Activated CD8-positive, alpha-beta memory T cell treated with anti-CD3 and anti-CD28 coated beads, Interleukin-2, amount 50 U/mL, for 48 hours (primary cell): ENCODE measurements around the gene ZNF516.
"Not testable (repeated sequence)": the region's sequence is repeated elsewhere in the genome, so short reads cannot be mapped to it uniquely, and the experiment has no call there.

Experiments used
- DNase-seq: peaks from one replicate; pipeline ENCODE4 v3.0.0-alpha.2; 2020

The ZNF516 gene

DNA sequence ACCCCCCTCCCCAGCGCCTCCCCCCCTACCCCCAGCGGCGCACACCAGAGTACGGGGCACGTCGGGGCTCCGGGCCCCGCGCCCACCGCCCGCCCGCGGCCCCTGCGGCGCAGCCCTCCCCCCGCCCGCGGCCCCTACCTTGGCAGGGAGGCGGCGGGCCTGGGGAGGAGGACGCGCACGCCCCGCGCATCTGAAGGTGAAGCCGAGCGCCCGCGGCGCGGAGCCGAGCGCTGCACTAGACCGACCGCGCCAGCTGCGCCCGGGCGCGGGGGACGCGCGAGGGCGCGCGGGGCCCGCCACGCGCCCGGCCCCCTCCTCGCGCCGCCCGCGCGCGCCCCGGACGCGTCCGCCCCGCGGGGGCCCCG, at the start of gene ZNF516:
Gene ZNF516 (minus strand): TSS at position 237 of the 365 bp plus-strand sequence. CDS start 52,188 bp downstream, outside the sequence.
- no peak for DNase-seq

GRCh38 chr18:76538846-76539245, 43.8 kb upstream of the ZNF516 start:
- no peak for DNase-seq

- DNase-seq, result no peak
Measured at GRCh38 chr18:76537621-76538020, 42.6 kb upstream of the ZNF516 start.

DNA sequence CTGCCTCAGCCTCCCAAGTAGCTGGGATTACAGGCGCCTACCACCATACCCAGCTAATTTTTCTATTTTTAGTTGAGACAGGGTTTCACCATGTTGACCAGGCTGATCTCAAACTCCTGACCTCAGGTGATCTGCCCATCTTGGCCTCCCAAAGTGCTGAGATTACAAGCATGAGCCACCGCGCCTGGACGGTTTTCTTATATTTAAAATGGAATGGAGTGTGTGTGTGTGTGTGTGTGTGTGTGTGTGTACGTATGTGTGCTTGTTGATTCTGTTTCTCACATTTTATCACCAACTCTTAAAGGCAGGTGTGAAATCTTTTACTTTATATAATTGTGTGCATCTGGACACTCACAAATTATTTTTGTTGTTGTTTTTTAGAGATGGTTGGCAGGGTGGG, 41.6 kb upstream of the ZNF516 start:
- not testable (repeated sequence) for DNase-seq

DNA sequence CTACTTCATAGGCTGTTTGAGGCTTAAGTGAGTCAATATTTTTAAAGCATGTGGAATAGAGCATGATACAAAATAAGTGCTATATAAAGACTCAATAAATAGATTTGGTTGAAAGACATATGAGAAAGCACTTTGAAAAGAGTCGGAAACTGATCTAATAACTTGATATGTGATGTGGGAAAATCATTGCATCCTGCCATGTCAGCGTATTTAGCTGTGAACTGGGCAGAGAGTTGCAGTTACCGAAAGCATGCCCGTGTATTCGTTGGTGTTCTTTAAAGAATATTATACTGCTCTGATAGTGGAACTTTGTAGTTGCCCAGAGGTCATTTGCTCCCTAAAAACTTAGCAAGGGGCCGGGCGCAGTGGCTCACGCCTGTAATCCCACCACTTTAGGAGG, 37.8 kb upstream of the ZNF516 start:
- no peak for DNase-seq

- no peak for DNase-seq
Measured at GRCh38 chr18:76530846-76531245, 35.8 kb upstream of the ZNF516 start.

DNA sequence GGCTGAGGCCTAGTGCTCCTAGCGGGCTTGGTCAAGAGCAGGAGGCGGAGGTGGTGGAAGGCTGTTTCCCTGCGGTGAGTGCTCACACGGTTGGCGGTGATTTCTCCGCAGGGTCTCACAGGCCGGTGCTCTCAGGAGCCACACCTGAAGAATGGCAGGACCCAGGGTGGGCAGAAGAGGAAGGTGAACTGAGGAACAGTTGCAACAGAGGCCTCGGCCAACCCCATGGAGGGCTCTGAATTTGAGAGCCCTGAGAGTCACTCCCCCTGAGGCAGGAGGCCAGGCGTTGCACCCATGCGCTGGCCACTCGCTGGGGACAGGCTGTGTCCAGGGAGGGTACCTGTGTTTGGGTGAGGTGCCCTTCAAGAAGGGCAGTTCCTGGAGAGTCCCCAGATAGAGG, 35.3 kb upstream of the ZNF516 start:
- no peak for DNase-seq

DNA sequence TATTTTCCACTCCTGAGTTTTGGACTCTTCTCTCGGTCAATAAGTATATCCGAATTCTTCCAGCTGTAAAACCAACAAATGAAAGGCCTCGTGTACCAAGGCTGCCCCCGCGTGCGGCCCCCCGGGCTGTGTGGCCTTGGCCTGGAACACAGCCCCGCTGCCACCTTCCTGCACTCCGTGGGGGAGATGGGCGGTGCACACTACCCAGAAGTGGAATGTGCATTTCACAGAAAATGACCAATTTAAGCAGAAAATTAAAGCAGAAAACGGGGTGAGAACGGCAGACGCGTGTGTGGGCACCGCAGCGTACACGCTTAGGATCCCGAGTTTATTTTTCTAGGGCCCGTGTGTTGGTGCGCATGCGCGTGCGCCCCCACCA, 34.4 kb upstream of the ZNF516 start:
- DNase-seq, result no peak

GRCh38 chr18:76528477-76529432, 33.7 kb upstream of the ZNF516 start:
- no peak for DNase-seq

- no peak for DNase-seq
Measured at GRCh38 chr18:76525911-76526310, 30.9 kb upstream of the ZNF516 start.

DNA sequence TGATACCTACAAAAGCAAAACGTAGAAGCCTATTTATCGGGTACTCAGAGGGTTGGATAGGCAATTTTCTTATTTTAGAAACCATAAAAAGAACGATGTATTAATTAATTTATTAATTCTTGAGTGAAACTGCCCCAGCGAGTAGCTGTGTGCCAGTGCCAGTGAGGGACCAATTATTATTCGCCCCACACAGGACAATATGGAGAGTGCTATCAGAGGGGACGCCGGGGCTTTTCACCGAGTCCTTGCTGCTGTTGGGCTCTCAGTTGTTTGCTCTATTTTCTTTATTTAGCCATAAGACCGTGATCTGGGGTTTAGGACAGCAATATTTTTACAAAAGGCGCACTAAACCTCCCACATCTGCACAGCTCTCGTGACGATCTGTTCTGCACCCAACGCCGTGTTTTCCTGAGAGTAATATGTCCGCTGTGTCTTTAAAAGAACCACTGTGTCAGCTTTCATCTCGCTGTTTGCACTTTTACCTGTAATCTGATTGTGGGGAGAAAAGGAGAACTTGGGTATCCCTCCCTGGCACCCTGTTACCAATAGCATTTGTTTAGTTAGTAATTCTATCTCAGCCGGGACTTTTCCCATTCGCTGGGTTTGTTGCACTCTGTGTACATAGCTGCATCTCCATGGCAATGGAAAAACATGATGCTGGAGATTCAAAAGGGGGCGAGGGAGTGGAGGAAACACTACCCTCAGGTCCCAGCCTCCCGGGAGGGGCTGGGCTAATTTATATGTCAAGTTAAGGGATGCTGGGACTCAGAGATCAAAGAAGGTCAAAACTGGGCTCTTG, 30.1 kb upstream of the ZNF516 start:
- DNase-seq, result no peak

- DNase-seq, result no peak
Measured at GRCh38 chr18:76524477-76524876, 29.4 kb upstream of the ZNF516 start.

GRCh38 chr18:76522551-76522950, 27.5 kb upstream of the ZNF516 start:
- no peak for DNase-seq

GRCh38 chr18:76522122-76522503, 27.1 kb upstream of the ZNF516 start:
- no peak for DNase-seq

- DNase-seq, result no peak
Measured at GRCh38 chr18:76521417-76522121, 26.5 kb upstream of the ZNF516 start.

GRCh38 chr18:76518860-76519538, 24.0 kb upstream of the ZNF516 start:
- DNase-seq, result no peak

- no peak for DNase-seq
Measured at GRCh38 chr18:76518123-76518859, 23.2 kb upstream of the ZNF516 start.

- DNase-seq, result no peak
Measured at GRCh38 chr18:76515576-76515975, 20.5 kb upstream of the ZNF516 start.

DNA sequence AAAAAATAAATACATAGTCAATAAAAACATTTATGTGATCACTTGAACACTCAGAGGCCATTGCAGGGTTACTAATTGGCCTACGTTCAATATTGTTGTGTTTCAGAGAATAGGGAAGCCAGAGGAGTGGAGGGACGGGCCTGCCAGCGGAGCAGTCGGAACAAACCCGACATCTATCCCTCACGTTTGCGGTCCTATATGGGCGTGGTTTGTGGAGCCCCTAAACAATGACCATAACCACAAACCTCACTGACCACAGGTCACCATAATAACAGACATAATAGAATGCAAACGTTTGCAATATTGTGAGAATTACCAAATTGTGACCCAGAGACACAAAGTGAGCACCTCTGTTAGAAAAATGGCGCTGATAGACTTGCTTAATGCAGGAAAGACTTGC, 19.5 kb upstream of the ZNF516 start:
- no peak for DNase-seq

DNA sequence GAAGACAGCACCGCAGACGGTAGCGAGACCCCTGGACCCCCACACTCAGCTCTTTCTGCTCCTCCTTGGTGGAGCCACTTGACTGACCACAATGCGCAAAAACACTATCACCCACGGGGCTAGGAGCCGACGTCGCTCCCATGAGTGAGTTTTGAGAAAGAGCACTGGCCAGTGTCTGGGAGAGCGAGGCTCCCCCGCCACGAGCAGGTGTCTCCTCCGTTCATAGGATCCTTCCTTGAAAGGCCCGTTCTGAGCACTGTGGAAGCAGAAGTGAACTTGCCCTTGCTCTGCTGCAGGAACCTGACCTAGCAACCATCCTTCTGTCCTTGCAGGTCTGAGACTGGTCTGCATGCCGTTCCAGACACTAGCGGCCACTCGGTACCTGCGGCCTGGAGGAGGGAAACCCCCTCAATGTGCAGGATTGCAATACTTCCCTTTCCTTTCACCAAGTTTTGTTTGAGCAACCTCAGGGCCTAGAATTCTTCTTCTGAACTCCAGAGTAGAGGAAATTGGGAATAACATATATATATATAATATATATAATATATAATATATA, 12.9 kb upstream of the ZNF516 start:
- DNase-seq, result no peak

GRCh38 chr18:76506974-76507764, 12.1 kb upstream of the ZNF516 start:
- DNase-seq, result no peak
